ENCODE measurements around the gene TENM3. TPM values are rescaled to one million over a fixed set of nuclear protein-coding genes. Genes with fewer than 3 reads are reported as not detected.

TENM3 gene
- total and polyA plus RNA-seq, 2 of the 8 experiments (the other 6 are each of a cell fraction or from before 2014, with no cell fraction given): 36.9 to 69.3 TPM

DNA sequence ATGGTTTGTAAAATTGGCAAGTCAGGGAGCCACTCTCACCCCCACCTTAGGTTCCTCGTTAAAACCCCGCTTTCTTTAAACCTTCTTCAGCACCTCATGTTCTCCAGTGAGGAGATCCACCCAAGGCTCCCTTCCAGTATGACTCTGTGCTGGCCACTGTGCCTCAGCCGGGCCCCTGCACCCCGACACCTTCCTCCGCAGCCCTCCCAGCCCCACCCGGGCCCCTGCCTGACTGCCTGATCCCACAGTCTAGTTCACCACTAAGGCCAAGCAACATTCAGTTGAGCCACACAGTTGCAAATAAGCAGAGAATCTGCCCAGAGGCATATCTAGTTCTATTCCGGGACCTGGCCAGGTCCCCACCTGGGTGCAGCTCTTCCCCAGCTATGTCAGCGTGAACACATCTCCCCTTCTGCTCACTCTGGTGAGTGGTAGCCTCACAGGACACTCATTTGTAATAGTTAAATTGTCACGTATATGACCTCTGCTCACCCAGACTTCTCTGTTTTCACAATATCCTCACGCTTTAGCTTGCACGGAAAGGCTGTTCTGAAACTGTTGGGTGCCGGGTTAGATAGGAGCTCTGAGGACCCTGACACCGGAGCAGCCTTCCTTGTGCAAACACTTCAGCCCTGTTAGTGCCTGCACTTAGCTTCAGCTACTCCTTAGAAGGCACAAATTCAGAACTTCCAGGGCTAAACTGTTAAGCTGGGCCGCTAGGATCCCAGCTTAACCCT, 527.2 kb downstream of the TENM3 start:
- DNase-seq (ENCODE audit: low read depth in 1 of 2, low spot score in 2 of 2): peak in 1 of 2 experiments; percentile 57
- Histone ChIP-seq H3K9ac (replicated peaks in 1 of 4; ENCODE audit: extremely low read depth in 1 of 4, low read depth in 3 of 4, low read length in 3 of 4) (no peak overlapping the region), H3K23ac (ENCODE audit: insufficient read length) (no peak overlapping the region), H3K79me1 (ENCODE audit: low read depth, low read length) (no peaks in the 10 kb centered on the region; the same call in 1 of the 2 replicates), H3K27ac (ENCODE audit: low read depth, low read length) (no peak overlapping the region), H4K20me1 (replicated peaks in 1 of 2; ENCODE audit: control insufficient read depth in 1 of 2, insufficient read depth in 2 of 2, low read length in 2 of 2) (no peaks in the 10 kb centered on the region), H2BK120ac (replicated peaks; ENCODE audit: low read depth, low read length) (no peak overlapping the region), H2BK15ac (ENCODE audit: low read length) (no peak overlapping the region), H3K4me3 (ENCODE audit: extremely low read depth in 1 of 4, insufficient read depth in 2 of 4, low read depth in 3 of 4, low read length in 4 of 4) (no peak overlapping the region), H2BK12ac (ENCODE audit: low read depth, low read length) (no peak overlapping the region; the same call in 1 of the 2 replicates), H3K9me3 (ENCODE audit: insufficient read depth in 2 of 2, low read depth in 1 of 2, low read length in 1 of 2) (no peaks in the 10 kb centered on the region), H3K27me3 (replicated peaks in 1 of 4; ENCODE audit: control insufficient read depth in 3 of 4, extremely low read depth in 1 of 4, insufficient read depth in 3 of 4, low read length in 3 of 4) (no peaks in the 10 kb centered on the region), H4K5ac (ENCODE audit: insufficient read length, low read depth, low read length) (no peak overlapping the region), H3K4me2 (ENCODE audit: insufficient read depth in 1 of 2, low read depth in 2 of 2, low read length in 2 of 2) (peak overlapping the region; percentile 8 to 12; a peak in 2 of 4 replicates), H3K79me2 (ENCODE audit: control insufficient read depth in 1 of 2, insufficient read depth in 2 of 2, low read length in 2 of 2) (no peaks in the 10 kb centered on the region), H2AK5ac (ENCODE audit: low read depth, low read length) (no peak overlapping the region), H3K4ac (replicated peaks; ENCODE audit: insufficient read length, low read depth, low read length) (no peak overlapping the region), H3K18ac (ENCODE audit: extremely low read depth, low read length) (no peak overlapping the region; the same call in 1 of the 2 replicates), H3K4me1 (replicated peaks in 1 of 4; ENCODE audit: control insufficient read depth in 3 of 4, insufficient read depth in 4 of 4, low read length in 3 of 4) (peaks cover 4 to 24% (median 12%) of the 10 kb centered on the region in 4 experiments; a peak in 5 of 7 replicates), H3K14ac (ENCODE audit: insufficient read length) (no peak overlapping the region), H4K91ac (replicated peaks; ENCODE audit: insufficient read length, low read length) (no peak overlapping the region), H3K36me3 (ENCODE audit: control insufficient read depth in 2 of 4, insufficient read depth in 4 of 4, low read length in 3 of 4) (peaks cover 2 to 10% (median 7%) of the 10 kb centered on the region in 4 experiments; a peak in 5 of 8 replicates), H2AFZ (ENCODE audit: low read length) (no peak overlapping the region), H2BK5ac (ENCODE audit: low read depth, low read length) (no peak overlapping the region), H3K56ac (replicated peaks; ENCODE audit: insufficient read length, low read depth, low read length) (no peak overlapping the region), H3K23me2 (ENCODE audit: low read depth, low read length) (no peaks in the 10 kb centered on the region), H4K8ac (ENCODE audit: extremely low read depth, insufficient read depth, low read length) (no peak overlapping the region; the same call in 1 of the 2 replicates), H2BK20ac (ENCODE audit: low read length) (no peak overlapping the region)
- POLR2A ChIA-PET (ENCODE audit: partially characterized antibody): interaction anchor here (0.6 kb wide), 2 partner anchors 8 to 319 kb away, joined by 3 to 5 read pairs; no protein-coding TSS in a partner anchor
- CTCF ChIA-PET (ENCODE audit: partially characterized antibody): interaction anchor here (0.5 to 1.6 kb wide), 6 partner anchors 31 to 1355 kb away, joined by 3 to 4 read pairs (median 3); no protein-coding TSS in a partner anchor
- 83% methylated on average over 13 of the region's 14 CpGs; no CpG with 5 or more reads in 1 of the 2 experiments for WGBS, 2 experiments (ENCODE audit: extremely low coverage in 1 of 2, insufficient coverage in 1 of 2, insufficient read length in 1 of 2, insufficient replicate concordance in 2 of 2, low coverage in 1 of 2, low lambda C conversion rate in 2 of 2, missing lambda C conversion rate in 1 of 2)
- no peak for FAIRE-seq
- TF ChIP-seq CBX8 (IDR thresholded peaks at IDR 0.05; ENCODE audit: borderline replicate concordance, low read depth, low read length) (no peak), NANOG (IDR thresholded peaks at IDR 0.05; ENCODE audit: insufficient read depth, low read depth, low read length, poor library complexity, severe bottlenecking) (no peak), BACH1 (IDR thresholded peaks at IDR 0.05; ENCODE audit: low read length) (no peak), SP4 (IDR thresholded peaks at IDR 0.05; ENCODE audit: low read length) (no peak), SIRT6 (IDR thresholded peaks at IDR 0.05; ENCODE audit: low read length) (no peak), CEBPB (IDR thresholded peaks at IDR 0.05; ENCODE audit: low read depth, low read length) (no peak), CBX5 (IDR thresholded peaks at IDR 0.05; ENCODE audit: low read depth, low read length) (no peak)
- TF ChIP-seq, protein P1, sequence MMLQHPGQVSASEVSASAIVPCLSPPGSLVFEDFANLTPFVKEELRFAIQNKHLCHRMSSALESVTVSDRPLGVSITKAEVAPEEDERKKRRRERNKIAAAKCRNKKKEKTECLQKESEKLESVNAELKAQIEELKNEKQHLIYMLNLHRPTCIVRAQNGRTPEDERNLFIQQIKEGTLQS (IDR thresholded peaks at IDR 0.05; ENCODE audit: insufficient read depth, low read depth, low read length): no peak
- TF ChIP-seq, protein P2, sequence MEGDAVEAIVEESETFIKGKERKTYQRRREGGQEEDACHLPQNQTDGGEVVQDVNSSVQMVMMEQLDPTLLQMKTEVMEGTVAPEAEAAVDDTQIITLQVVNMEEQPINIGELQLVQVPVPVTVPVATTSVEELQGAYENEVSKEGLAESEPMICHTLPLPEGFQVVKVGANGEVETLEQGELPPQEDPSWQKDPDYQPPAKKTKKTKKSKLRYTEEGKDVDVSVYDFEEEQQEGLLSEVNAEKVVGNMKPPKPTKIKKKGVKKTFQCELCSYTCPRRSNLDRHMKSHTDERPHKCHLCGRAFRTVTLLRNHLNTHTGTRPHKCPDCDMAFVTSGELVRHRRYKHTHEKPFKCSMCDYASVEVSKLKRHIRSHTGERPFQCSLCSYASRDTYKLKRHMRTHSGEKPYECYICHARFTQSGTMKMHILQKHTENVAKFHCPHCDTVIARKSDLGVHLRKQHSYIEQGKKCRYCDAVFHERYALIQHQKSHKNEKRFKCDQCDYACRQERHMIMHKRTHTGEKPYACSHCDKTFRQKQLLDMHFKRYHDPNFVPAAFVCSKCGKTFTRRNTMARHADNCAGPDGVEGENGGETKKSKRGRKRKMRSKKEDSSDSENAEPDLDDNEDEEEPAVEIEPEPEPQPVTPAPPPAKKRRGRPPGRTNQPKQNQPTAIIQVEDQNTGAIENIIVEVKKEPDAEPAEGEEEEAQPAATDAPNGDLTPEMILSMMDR (IDR thresholded peaks at IDR 0.05; ENCODE audit: control extremely low read depth in 1 of 3, insufficient read depth in 1 of 3, low read depth in 1 of 3, low read length in 3 of 3): no peak
